Smooth muscle cell (in vitro differentiated cells): Measurements from ENCODE around the gene TXK. TPM values are rescaled to one million over a fixed set of nuclear protein-coding genes. Genes with fewer than 3 reads are reported as not detected.

ENCODE experiments used
- DNase-seq: peaks from one replicate; lab custom pipeline; 2025; ENCODE audit not compliant: unreplicated experiment; lab: John Stamatoyannopoulos, UW
- H2AFZ ChIP-seq: fragments of 200-600 bp; sonication (generic); 2 replicates; pipeline ENCODE4 v1.6.0; 2016; ENCODE audit warnings: antibody characterized with exemption, low read depth, mild to moderate bottlenecking
- H3F3A ChIP-seq: fragments of 200-600 bp; sonication (generic); 2 replicates; pipeline ENCODE4 v1.6.0; 2017; ENCODE audit warnings: antibody characterized with exemption, low read depth
- H3K27ac ChIP-seq: fragments of 200-600 bp; sonication (generic); 2 replicates; pipeline ENCODE4 v1.5.1; 2016; ENCODE audit warnings: low read depth, mild to moderate bottlenecking
- H3K27me3 ChIP-seq: fragments of 200-600 bp; sonication (generic); 2 replicates; pipeline ENCODE4 v1.6.1; 2016; ENCODE audit warnings: low read depth, mild to moderate bottlenecking
- H3K36me3 ChIP-seq: fragments of 200-600 bp; sonication (generic); 2 replicates; pipeline ENCODE4 v1.5.1; 2016; ENCODE audit warnings: low read depth
- H3K4me1 ChIP-seq: fragments of 200-600 bp; sonication (generic); 2 replicates; pipeline ENCODE4 v1.5.1; 2016; ENCODE audit warnings: low read depth
- H3K4me2 ChIP-seq: fragments of 200-600 bp; sonication (generic); 2 replicates; pipeline ENCODE4 v1.6.0; 2016; ENCODE audit warnings: mild to moderate bottlenecking
- H3K4me3 ChIP-seq: fragments of 200-600 bp; sonication (generic); 2 replicates; pipeline ENCODE4 v1.5.1; 2016; ENCODE audit warnings: mild to moderate bottlenecking
- H3K79me2 ChIP-seq: fragments of 200-600 bp; sonication (generic); 2 replicates; pipeline ENCODE4 v1.6.0; 2016; ENCODE audit warnings: low read depth, mild to moderate bottlenecking
- H3K9ac ChIP-seq: fragments of 200-600 bp; sonication (generic); 2 replicates; pipeline ENCODE4 v1.6.0; 2016; ENCODE audit warnings: low read depth
- H3K9me3 ChIP-seq: fragments of 200-600 bp; sonication (generic); replicated peaks from 2 replicates; pipeline ENCODE4 v1.5.1; 2016; ENCODE audit warnings: low read depth
- H4K20me1 ChIP-seq: fragments of 200-600 bp; sonication (generic); 2 replicates; pipeline ENCODE4 v1.6.0; 2016; ENCODE audit warnings: low read depth
- WGBS: methylation state at CpG from one replicate; pipeline ENCODE4 v1.1.7; 2016; ENCODE audit warnings: low lambda C conversion rate; 5-methylcytosine and 5-hydroxymethylcytosine counted together
- polyA plus RNA-seq: library from polyadenylated mRNA; unstranded; fragments of >200 nt; fragmentation: Nextera tagmentation; extraction: Ambion mirVana; gene quantifications from 2 replicates; pipeline ENCODE4 v1.2.1, GENCODE V29; 2016
- total RNA-seq: library from RNA; depleted of rRNA; stranded (reverse); fragments of >200 nt; gene quantifications from 2 replicates; pipeline ENCODE4 v1.2.3, GENCODE V29; 2014
- TF ChIP-seq, protein P1 (sequence below): fragments of 200-600 bp; sonication (generic); IDR thresholded peaks from 2 replicates; pipeline ENCODE4 v1.5.1; 2017; ENCODE audit warnings: borderline replicate concordance, mild to moderate bottlenecking, antibody characterized with exemption; ENCODE audit not compliant: insufficient read depth, poor library complexity, severe bottlenecking

TXK gene
- total and polyA plus RNA-seq, 2 experiments from 2014 or later = 0.09 TPM; not detected in 1

DNA sequence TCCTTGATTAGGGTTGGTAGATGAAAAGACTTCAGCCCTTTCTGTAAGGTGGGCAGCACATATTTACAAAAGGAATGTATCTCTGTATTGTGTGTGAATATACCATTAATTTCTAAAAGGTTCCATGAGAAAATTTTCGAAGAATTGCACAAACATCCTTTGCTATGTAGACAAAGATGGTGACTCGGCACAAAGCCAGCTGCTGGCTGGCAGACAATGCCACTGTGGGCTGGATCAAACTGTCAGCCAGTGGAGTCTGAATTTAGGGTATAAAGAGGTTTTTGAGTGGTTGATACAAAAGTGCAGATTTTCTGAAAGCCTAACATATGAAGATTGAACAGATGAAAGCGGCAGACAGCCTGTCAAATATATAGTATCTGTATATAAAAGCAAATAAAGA lies 5.6 kb upstream of the TXK start:
- WGBS = 86% methylated on average over 3 of the region's 3 CpGs
- H3K9me3 ChIP-seq = no peaks in the 10 kb centered on the region
- TF ChIP-seq, protein P1, sequence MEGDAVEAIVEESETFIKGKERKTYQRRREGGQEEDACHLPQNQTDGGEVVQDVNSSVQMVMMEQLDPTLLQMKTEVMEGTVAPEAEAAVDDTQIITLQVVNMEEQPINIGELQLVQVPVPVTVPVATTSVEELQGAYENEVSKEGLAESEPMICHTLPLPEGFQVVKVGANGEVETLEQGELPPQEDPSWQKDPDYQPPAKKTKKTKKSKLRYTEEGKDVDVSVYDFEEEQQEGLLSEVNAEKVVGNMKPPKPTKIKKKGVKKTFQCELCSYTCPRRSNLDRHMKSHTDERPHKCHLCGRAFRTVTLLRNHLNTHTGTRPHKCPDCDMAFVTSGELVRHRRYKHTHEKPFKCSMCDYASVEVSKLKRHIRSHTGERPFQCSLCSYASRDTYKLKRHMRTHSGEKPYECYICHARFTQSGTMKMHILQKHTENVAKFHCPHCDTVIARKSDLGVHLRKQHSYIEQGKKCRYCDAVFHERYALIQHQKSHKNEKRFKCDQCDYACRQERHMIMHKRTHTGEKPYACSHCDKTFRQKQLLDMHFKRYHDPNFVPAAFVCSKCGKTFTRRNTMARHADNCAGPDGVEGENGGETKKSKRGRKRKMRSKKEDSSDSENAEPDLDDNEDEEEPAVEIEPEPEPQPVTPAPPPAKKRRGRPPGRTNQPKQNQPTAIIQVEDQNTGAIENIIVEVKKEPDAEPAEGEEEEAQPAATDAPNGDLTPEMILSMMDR = no peak

DNA sequence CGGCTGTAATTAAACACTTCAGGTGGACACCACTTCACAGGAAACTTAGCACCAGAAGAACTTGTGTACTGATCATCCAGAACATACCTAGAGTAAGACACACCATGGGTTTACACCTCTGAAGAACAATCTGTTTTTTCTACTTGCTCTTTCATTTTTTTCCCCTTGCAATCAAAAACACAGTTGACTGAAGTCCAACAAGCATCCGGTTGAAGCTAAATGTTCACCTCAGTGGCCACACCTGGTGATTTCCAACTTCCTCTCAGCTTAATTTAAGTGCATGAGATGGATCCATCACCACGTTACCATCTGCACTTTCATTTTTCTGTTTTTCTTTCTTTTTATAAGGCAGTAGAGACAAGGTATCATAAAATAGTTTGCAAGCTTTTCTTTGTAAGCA lies 4.9 kb upstream of the TXK start:
- WGBS = 98% methylated on average over 3 of the region's 3 CpGs

More for the DNA sequence above, 5.6 kb upstream of the TXK start:
- H3K9ac ChIP-seq = no peak overlapping the region
- H3K36me3 ChIP-seq = no peaks in the 10 kb centered on the region
- no peaks in the 10 kb centered on the region for H3F3A ChIP-seq
- no peak overlapping the region for H3K4me3 ChIP-seq
- H3K79me2 ChIP-seq = no peaks in the 10 kb centered on the region
- H3K4me1 ChIP-seq = no peaks in the 10 kb centered on the region
- no peak overlapping the region for H2AFZ ChIP-seq
- no peak for DNase-seq
- no peaks in the 10 kb centered on the region for H4K20me1 ChIP-seq
- H3K27me3 ChIP-seq = no peaks in the 10 kb centered on the region
- no peak overlapping the region for H3K4me2 ChIP-seq
- H3K27ac ChIP-seq = no peak overlapping the region

DNA sequence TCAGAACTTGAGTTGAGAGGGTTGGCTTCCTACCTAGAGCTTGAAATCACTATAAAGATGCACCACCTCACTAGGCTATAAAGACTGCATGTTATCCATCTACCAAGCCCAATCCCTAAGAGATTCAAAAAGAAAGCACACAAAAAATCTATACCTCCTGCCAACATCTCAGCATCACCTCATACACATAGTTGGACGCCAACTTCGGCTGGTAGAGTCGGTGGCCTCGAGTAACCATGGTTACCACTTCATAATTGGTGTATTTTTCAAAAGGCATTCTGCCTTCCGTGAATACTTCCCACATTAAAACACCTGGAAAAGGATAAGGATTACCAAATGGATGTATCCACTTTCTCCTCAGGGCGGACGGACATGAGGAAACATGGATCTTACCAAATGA lies 4.5 kb upstream of the TXK start:
- no peaks in the 10 kb centered on the region for H3K4me1 ChIP-seq
- no peak overlapping the region for H3K4me3 ChIP-seq
- H4K20me1 ChIP-seq = no peaks in the 10 kb centered on the region
- H3K79me2 ChIP-seq = no peaks in the 10 kb centered on the region
- H3K36me3 ChIP-seq = no peaks in the 10 kb centered on the region
- DNase-seq = no peak
- no peak overlapping the region for H3K4me2 ChIP-seq
- H2AFZ ChIP-seq = no peak overlapping the region
- no peaks in the 10 kb centered on the region for H3K27me3 ChIP-seq
- H3K9me3 ChIP-seq = no peaks in the 10 kb centered on the region
- WGBS = 98% methylated on average over 7 of the region's 7 CpGs
- TF ChIP-seq, protein P1 = no peak
- H3K27ac ChIP-seq = no peak overlapping the region
- H3K9ac ChIP-seq = no peak overlapping the region
- H3F3A ChIP-seq = no peaks in the 10 kb centered on the region

More for the DNA sequence above, 4.9 kb upstream of the TXK start:
- no peaks in the 10 kb centered on the region for H3K79me2 ChIP-seq
- no peaks in the 10 kb centered on the region for H3K27me3 ChIP-seq
- H4K20me1 ChIP-seq = no peaks in the 10 kb centered on the region
- no peak overlapping the region for H3K4me2 ChIP-seq
- H3K36me3 ChIP-seq = no peaks in the 10 kb centered on the region
- no peaks in the 10 kb centered on the region for H3F3A ChIP-seq
- no peaks in the 10 kb centered on the region for H3K4me1 ChIP-seq
- no peak overlapping the region for H3K4me3 ChIP-seq
- TF ChIP-seq, protein P1 = no peak
- H2AFZ ChIP-seq = no peak overlapping the region
- DNase-seq = no peak
- H3K27ac ChIP-seq = no peak overlapping the region
- no peaks in the 10 kb centered on the region for H3K9me3 ChIP-seq
- no peak overlapping the region for H3K9ac ChIP-seq

DNA sequence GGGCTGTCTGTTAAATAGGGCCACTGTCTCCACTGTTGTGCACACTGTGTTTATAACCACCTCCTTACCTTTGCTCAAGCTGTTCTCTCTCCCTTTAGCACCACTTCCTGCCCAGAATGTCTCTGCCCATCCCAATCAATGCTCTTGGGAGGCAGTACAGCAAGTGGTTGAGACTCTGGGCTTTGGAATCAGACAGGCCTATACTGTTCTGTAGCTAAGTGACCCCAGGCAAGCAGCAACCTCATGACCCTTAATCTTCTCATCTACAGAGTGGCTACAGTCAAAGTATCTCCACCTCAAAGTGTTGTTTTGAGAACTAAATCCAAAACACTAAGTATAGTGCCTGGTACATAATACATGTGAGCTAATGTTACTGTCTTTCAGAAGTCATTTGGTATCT lies 3.8 kb upstream of the TXK start:
- no peak overlapping the region for H3K4me2 ChIP-seq
- no peaks in the 10 kb centered on the region for H3K4me1 ChIP-seq
- DNase-seq = no peak
- no peaks in the 10 kb centered on the region for H3K79me2 ChIP-seq
- H2AFZ ChIP-seq = no peak overlapping the region
- no peak overlapping the region for H3K9ac ChIP-seq
- no peaks in the 10 kb centered on the region for H4K20me1 ChIP-seq
- no peak overlapping the region for H3K27ac ChIP-seq
- H3K4me3 ChIP-seq = no peak overlapping the region
- no peaks in the 10 kb centered on the region for H3K27me3 ChIP-seq
- H3F3A ChIP-seq = no peaks in the 10 kb centered on the region
- TF ChIP-seq, protein P1 = no peak
- no peaks in the 10 kb centered on the region for H3K36me3 ChIP-seq
- H3K9me3 ChIP-seq = no peaks in the 10 kb centered on the region
